ENCODE results near the gene EPS15.

- TF ChIP-seq POLR2A (IDR thresholded peaks at IDR 0.05; ENCODE audit: low read depth, low read length) (no peak), TAF1 (IDR thresholded peaks at IDR 0.05; ENCODE audit: low read depth, low read length) (no peak), POLR2AphosphoS5 (IDR thresholded peaks at IDR 0.05; ENCODE audit: low read depth, low read length) (no peak)
Observed at GRCh38 chr1:51344276-51344601, 174.8 kb downstream of the EPS15 start.

Measured in GM12891 (cell line).